ENCODE results near the gene PLAC1. TPM values are rescaled to one million over a fixed set of nuclear protein-coding genes. Genes with fewer than 3 reads are reported as not detected.

The PLAC1 gene
- total and polyA plus RNA-seq, 7 donors, result 0.06 to 1.4 TPM; not detected in 5

- no peak for DNase-seq
- no peaks in the 10 kb centered on the region for H3K36me3 ChIP-seq
- WGBS, 2 donors, result 72 to 75% methylated on average over 3 of the region's 3 CpGs
- intact Hi-C loops (cut with DNase I), result no loop called here
- no peaks in the 10 kb centered on the region for H3K4me1 ChIP-seq
- no peak overlapping the region for H3K27ac ChIP-seq
- H3K4me3 ChIP-seq, result no peak overlapping the region
- no peaks in the 10 kb centered on the region for H3K27me3 ChIP-seq
- TF ChIP-seq EP300 (IDR thresholded peaks at IDR 0.05) (no peak), CTCF (IDR thresholded peaks at IDR 0.05) (no peak)
- no peaks in the 10 kb centered on the region for H3K9me3 ChIP-seq
Observed at GRCh38 chrX:134679644-134680043, 21.4 kb upstream of the PLAC1 start.

- TF ChIP-seq EP300 (IDR thresholded peaks at IDR 0.05), result no peak
- no peak for TF ChIP-seq CTCF (IDR thresholded peaks at IDR 0.05)
- TF ChIP-seq POLR2AphosphoS5 (IDR thresholded peaks at IDR 0.05), result no peak
- TF ChIP-seq POLR2A (IDR thresholded peaks at IDR 0.05), result no peak
- Histone ChIP-seq H3K9me3 (no peaks in the 10 kb centered on the region), H3K4me3 (no peak overlapping the region), H3K27me3 (no peaks in the 10 kb centered on the region), H3K27ac (no peak overlapping the region), H3K4me1 (no peaks in the 10 kb centered on the region), H3K36me3 (no peaks in the 10 kb centered on the region)
- intact Hi-C loops (cut with DNase I), result no loop called here
- 72 to 76% methylated on average over 5 of the region's 5 CpGs for whole genome bisulfite sequencing, 2 donors
- no peak for DNase-seq
Observed at GRCh38 chrX:134679221-134679620, 20.9 kb upstream of the PLAC1 start.

DNA sequence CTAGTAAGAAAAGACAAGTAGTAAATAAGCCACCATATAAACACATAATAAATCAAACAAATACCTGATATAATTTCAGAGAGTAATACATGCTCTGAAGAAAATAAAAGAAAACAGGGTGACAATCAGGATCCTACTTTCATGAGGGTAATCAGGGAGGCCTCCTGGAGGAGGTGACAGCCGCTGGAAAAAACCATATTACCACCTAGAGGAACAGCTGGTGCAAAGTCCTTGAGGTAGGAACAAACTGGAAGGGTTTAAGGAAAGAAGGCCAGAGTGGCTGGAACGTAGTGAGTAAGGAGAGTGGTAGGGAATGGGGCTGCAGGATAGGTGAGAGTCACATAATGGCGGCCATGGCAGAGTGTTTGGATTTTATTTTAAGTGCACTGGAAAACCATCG, 19.1 kb upstream of the PLAC1 start:
- 85 to 95% methylated on average over 4 of the region's 4 CpGs for WGBS, 2 donors
- intact Hi-C loops (cut with DNase I), result no loop called here

DNA sequence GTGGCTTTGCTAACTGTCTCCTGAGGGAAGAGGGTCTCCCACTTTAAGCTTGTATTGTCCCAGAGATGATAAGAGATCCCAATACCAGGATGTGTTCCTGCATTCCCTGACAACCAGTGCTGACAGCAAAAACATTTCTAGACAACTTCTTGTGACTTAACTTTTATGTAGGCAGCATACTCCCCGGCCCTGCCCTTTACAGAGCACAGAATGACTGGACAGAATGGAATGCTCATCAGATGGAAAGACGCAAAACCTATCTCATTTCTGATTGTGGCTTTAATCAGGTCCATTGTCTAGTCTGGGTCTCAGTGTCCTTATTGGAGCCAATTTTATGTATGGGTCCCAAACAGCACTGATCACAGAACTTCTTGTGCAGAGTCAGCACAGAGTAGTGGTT, 18.2 kb upstream of the PLAC1 start:
- Histone ChIP-seq H3K4me1 (no peaks in the 10 kb centered on the region), H3K36me3 (no peaks in the 10 kb centered on the region), H3K4me3 (no peak overlapping the region), H3K27me3 (no peaks in the 10 kb centered on the region), H3K9me3 (no peaks in the 10 kb centered on the region), H3K27ac (no peak overlapping the region)
- WGBS, 2 donors, result 67 to 68% methylated on average over 2 of the region's 2 CpGs
- TF ChIP-seq POLR2AphosphoS5 (IDR thresholded peaks at IDR 0.05), result no peak
- TF ChIP-seq EP300 (IDR thresholded peaks at IDR 0.05), result no peak
- TF ChIP-seq POLR2A (IDR thresholded peaks at IDR 0.05), result no peak
- TF ChIP-seq CTCF (IDR thresholded peaks at IDR 0.05), result no peak
- no peak for DNase-seq
- intact Hi-C loops (cut with DNase I), result no loop called here

More for the DNA sequence above, 19.1 kb upstream of the PLAC1 start:
- no peak for TF ChIP-seq EP300 (IDR thresholded peaks at IDR 0.05)
- no peak for TF ChIP-seq CTCF (IDR thresholded peaks at IDR 0.05)
- TF ChIP-seq POLR2AphosphoS5 (IDR thresholded peaks at IDR 0.05), result no peak
- TF ChIP-seq POLR2A (IDR thresholded peaks at IDR 0.05), result no peak
- no peaks in the 10 kb centered on the region for H3K4me1 ChIP-seq
- no peaks in the 10 kb centered on the region for H3K27me3 ChIP-seq
- H3K27ac ChIP-seq, result no peak overlapping the region
- no peak for DNase-seq
- no peaks in the 10 kb centered on the region for H3K36me3 ChIP-seq
- no peak overlapping the region for H3K4me3 ChIP-seq
- H3K9me3 ChIP-seq, result no peaks in the 10 kb centered on the region

GRCh38 chrX:134673123-134673522, 14.9 kb upstream of the PLAC1 start:
- Histone ChIP-seq H3K4me1 (peaks cover 0 to 11% (median 0%) of the 10 kb centered on the region in 4 donors), H3K27me3 (no peaks in the 10 kb centered on the region), H3K9me3 (no peaks in the 10 kb centered on the region), H3K4me3 (no peak overlapping the region), H3K36me3 (no peaks in the 10 kb centered on the region), H3K27ac (no peak overlapping the region)
- intact Hi-C loops (cut with DNase I), result no loop called here
- TF ChIP-seq POLR2A (IDR thresholded peaks at IDR 0.05) (no peak), POLR2AphosphoS5 (IDR thresholded peaks at IDR 0.05) (no peak), CTCF (IDR thresholded peaks at IDR 0.05) (no peak), EP300 (IDR thresholded peaks at IDR 0.05) (no peak)
- no peak for DNase-seq
